Neural cell (in vitro differentiated cells): Measurements from ENCODE around the gene ZBTB42. TPM values are rescaled to one million over a fixed set of nuclear protein-coding genes. Genes with fewer than 3 reads are reported as not detected.
"Not testable (repeated sequence)": the region's sequence is repeated elsewhere in the genome, so short reads cannot be mapped to it uniquely, and the experiment has no call there.

Source experiments
- H2AFZ ChIP-seq: fragments of 200-600, 300-800 bp; sonication (generic), shearing (Covaris generic); 2 replicates; pipeline ENCODE4 v1.6.0; 2014; ENCODE audit warnings: low read depth, mild to moderate bottlenecking, antibody characterized with exemption, low read length, moderate library complexity
- H3F3A ChIP-seq: fragments of 200-600 bp; shearing (Covaris generic); 2 replicates; pipeline ENCODE4 v1.6.1; 2016; ENCODE audit warnings: mild to moderate bottlenecking, moderate library complexity, mixed read lengths, antibody characterized with exemption, low read length; ENCODE audit not compliant: insufficient read depth, poor library complexity, severe bottlenecking
- H3K27ac ChIP-seq: fragments of 200-600, 300-800 bp; sonication (generic), shearing (Covaris generic); 2 replicates; pipeline ENCODE4 v1.5.1; 2014; ENCODE audit warnings: mild to moderate bottlenecking, low read length, moderate library complexity
- H3K27me3 ChIP-seq: fragments of 300-800, 200-600 bp; sonication (generic), shearing (Covaris generic); 2 replicates; pipeline ENCODE4 v1.6.0; 2014; ENCODE audit warnings: mild to moderate bottlenecking, low read depth, low read length, moderate library complexity; ENCODE audit not compliant: insufficient read depth
- H3K36me3 ChIP-seq: fragments of 300-800, 200-600 bp; sonication (generic), shearing (Covaris generic); 2 replicates; pipeline ENCODE4 v1.5.1; 2014; ENCODE audit warnings: mild to moderate bottlenecking, antibody characterized with exemption, low read length, moderate library complexity; ENCODE audit not compliant: insufficient read depth
- H3K4me2 ChIP-seq: fragments of 300-800, 200-600 bp; sonication (generic), shearing (Covaris generic); 2 replicates; pipeline ENCODE4 v1.6.0; 2014; ENCODE audit warnings: mild to moderate bottlenecking, low read length
- H3K4me3 ChIP-seq: fragments of 300-800, 200-600 bp; sonication (generic), shearing (Covaris generic); 2 replicates; pipeline ENCODE4 v1.5.1; 2014; ENCODE audit warnings: mild to moderate bottlenecking, low read length, moderate library complexity
- H3K79me2 ChIP-seq: fragments of 200-600 bp; shearing (Covaris generic); replicated peaks from 2 replicates; pipeline ENCODE4 v1.6.0; 2014; ENCODE audit warnings: mild to moderate bottlenecking, low read length, moderate library complexity; ENCODE audit not compliant: insufficient read depth
- H3K9ac ChIP-seq: fragments of 300-800, 200-600 bp; sonication (generic), shearing (Covaris generic); 2 replicates; pipeline ENCODE4 v1.6.1; 2016; ENCODE audit warnings: mild to moderate bottlenecking, low read length, mixed read lengths
- H3K9me2 ChIP-seq: fragments of 200-600 bp; shearing (Covaris generic); 2 replicates; pipeline ENCODE4 v1.6.1; 2016; ENCODE audit warnings: mild to moderate bottlenecking, low read length, mixed read lengths; ENCODE audit not compliant: insufficient read depth
- H3K9me3 ChIP-seq: fragments of 200-600, 300-800 bp; sonication (generic), shearing (Covaris generic); 2 replicates; pipeline ENCODE4 v1.6.1; 2016; ENCODE audit warnings: mild to moderate bottlenecking, mixed run types, low read length, moderate library complexity, mixed read lengths
- H4K20me1 ChIP-seq: fragments of 200-600 bp; shearing (Covaris generic); 2 replicates; pipeline ENCODE4 v1.6.1; 2016; ENCODE audit warnings: mild to moderate bottlenecking, mixed run types; ENCODE audit not compliant: insufficient read depth
- EP300 ChIP-seq: fragments of 450-650 bp; conservative IDR thresholded peaks from 2 replicates; pipeline ENCODE4 v1.6.1; 2014; ENCODE audit warnings: antibody characterized with exemption, mild to moderate bottlenecking, moderate library complexity; ENCODE audit not compliant: poor library complexity, severe bottlenecking
- EZH2 ChIP-seq: fragments of 200-600, 300-800 bp; shearing (Covaris generic), sonication (generic); IDR thresholded peaks from 2 replicates; pipeline ENCODE4 v1.6.1; 2014; ENCODE audit warnings: antibody characterized with exemption, low read length, borderline replicate concordance, mild to moderate bottlenecking; ENCODE audit not compliant: insufficient read depth, poor library complexity, severe bottlenecking
- MXI1 ChIP-seq: fragments of 450-650 bp; conservative IDR thresholded peaks from 2 replicates; pipeline ENCODE4 v1.6.1; 2014; ENCODE audit warnings: antibody characterized with exemption, mild to moderate bottlenecking; ENCODE audit not compliant: poor library complexity, severe bottlenecking
- POLR2AphosphoS5 ChIP-seq: IDR thresholded peaks from 2 replicates; pipeline ENCODE4 v1.6.1; 2012
- RAD21 ChIP-seq: fragments of 450-650 bp; conservative IDR thresholded peaks from 2 replicates; pipeline ENCODE4 v1.6.1; 2014; ENCODE audit warnings: antibody characterized with exemption, mild to moderate bottlenecking, moderate library complexity
- SMC3 ChIP-seq: fragments of 450-650 bp; conservative IDR thresholded peaks from 2 replicates; pipeline ENCODE4 v1.6.1; 2014; ENCODE audit warnings: antibody characterized with exemption, mild to moderate bottlenecking, moderate library complexity; ENCODE audit not compliant: poor library complexity
- TAF1 ChIP-seq: IDR thresholded peaks from 2 replicates; pipeline ENCODE4 v1.6.1; 2012; ENCODE audit warnings: low read depth
- polyA plus RNA-seq: library from polyadenylated mRNA; depleted of rRNA; stranded (reverse); fragments of >200 nt; gene quantifications from 2 replicates; pipeline ENCODE4 v1.2.3, GENCODE V29; 2014
- TF ChIP-seq, protein P1 (sequence below): IDR thresholded peaks from 2 replicates; pipeline ENCODE4 v1.6.1; 2012; ENCODE audit warnings: borderline replicate concordance
- TF ChIP-seq, protein P2 (sequence below): fragments of 450-650 bp; IDR thresholded peaks from 2 replicates; pipeline ENCODE4 v1.5.1; 2014; ENCODE audit warnings: antibody characterized with exemption, mild to moderate bottlenecking, moderate library complexity; ENCODE audit not compliant: poor library complexity, severe bottlenecking

ZBTB42 gene
- polyA plus RNA-seq, 1 donor from 2014 or later = not detected

DNA sequence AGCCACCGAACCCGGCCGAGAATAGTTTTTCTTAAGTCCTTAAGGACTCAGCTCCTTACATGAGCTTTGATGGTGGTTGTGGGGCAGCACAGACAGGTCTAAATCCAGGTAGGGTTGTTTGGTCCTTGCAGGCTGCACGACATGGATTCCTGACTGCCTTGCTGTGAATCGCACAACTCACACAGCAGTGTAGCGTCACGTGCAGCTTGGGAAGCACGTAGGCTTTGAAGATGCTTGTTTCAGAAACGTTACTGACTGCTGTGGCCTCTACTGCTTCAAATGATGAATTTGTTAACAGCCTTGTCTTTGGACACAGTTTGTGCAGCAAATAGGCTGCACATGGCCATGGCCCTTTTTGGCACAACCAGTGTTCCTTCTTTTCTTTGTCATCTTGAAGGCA is 29.9 kb downstream of the ZBTB42 start:
- Histone ChIP-seq H3K9ac (no peak overlapping the region), H3K36me3 (no peaks in the 10 kb centered on the region), H4K20me1 (no peaks in the 10 kb centered on the region), H3K79me2 (no peaks in the 10 kb centered on the region), H3K9me2 (no peaks in the 10 kb centered on the region), H3K9me3 (no peaks in the 10 kb centered on the region), H3K4me3 (no peak overlapping the region), H3K4me2 (no peak overlapping the region), H3F3A (no peaks in the 10 kb centered on the region), H3K27ac (no peak overlapping the region), H2AFZ (no peak overlapping the region), H3K27me3 (peaks cover 20% of the 10 kb centered on the region)
- TF ChIP-seq EP300 (no peak), POLR2AphosphoS5 (no peak), RAD21 (no peak), TAF1 (no peak), EZH2 (no peak), SMC3 (no peak), MXI1 (no peak)
- TF ChIP-seq, protein P1, sequence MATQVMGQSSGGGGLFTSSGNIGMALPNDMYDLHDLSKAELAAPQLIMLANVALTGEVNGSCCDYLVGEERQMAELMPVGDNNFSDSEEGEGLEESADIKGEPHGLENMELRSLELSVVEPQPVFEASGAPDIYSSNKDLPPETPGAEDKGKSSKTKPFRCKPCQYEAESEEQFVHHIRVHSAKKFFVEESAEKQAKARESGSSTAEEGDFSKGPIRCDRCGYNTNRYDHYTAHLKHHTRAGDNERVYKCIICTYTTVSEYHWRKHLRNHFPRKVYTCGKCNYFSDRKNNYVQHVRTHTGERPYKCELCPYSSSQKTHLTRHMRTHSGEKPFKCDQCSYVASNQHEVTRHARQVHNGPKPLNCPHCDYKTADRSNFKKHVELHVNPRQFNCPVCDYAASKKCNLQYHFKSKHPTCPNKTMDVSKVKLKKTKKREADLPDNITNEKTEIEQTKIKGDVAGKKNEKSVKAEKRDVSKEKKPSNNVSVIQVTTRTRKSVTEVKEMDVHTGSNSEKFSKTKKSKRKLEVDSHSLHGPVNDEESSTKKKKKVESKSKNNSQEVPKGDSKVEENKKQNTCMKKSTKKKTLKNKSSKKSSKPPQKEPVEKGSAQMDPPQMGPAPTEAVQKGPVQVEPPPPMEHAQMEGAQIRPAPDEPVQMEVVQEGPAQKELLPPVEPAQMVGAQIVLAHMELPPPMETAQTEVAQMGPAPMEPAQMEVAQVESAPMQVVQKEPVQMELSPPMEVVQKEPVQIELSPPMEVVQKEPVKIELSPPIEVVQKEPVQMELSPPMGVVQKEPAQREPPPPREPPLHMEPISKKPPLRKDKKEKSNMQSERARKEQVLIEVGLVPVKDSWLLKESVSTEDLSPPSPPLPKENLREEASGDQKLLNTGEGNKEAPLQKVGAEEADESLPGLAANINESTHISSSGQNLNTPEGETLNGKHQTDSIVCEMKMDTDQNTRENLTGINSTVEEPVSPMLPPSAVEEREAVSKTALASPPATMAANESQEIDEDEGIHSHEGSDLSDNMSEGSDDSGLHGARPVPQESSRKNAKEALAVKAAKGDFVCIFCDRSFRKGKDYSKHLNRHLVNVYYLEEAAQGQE = no peak
- TF ChIP-seq, protein P2, sequence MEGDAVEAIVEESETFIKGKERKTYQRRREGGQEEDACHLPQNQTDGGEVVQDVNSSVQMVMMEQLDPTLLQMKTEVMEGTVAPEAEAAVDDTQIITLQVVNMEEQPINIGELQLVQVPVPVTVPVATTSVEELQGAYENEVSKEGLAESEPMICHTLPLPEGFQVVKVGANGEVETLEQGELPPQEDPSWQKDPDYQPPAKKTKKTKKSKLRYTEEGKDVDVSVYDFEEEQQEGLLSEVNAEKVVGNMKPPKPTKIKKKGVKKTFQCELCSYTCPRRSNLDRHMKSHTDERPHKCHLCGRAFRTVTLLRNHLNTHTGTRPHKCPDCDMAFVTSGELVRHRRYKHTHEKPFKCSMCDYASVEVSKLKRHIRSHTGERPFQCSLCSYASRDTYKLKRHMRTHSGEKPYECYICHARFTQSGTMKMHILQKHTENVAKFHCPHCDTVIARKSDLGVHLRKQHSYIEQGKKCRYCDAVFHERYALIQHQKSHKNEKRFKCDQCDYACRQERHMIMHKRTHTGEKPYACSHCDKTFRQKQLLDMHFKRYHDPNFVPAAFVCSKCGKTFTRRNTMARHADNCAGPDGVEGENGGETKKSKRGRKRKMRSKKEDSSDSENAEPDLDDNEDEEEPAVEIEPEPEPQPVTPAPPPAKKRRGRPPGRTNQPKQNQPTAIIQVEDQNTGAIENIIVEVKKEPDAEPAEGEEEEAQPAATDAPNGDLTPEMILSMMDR = no peak

DNA sequence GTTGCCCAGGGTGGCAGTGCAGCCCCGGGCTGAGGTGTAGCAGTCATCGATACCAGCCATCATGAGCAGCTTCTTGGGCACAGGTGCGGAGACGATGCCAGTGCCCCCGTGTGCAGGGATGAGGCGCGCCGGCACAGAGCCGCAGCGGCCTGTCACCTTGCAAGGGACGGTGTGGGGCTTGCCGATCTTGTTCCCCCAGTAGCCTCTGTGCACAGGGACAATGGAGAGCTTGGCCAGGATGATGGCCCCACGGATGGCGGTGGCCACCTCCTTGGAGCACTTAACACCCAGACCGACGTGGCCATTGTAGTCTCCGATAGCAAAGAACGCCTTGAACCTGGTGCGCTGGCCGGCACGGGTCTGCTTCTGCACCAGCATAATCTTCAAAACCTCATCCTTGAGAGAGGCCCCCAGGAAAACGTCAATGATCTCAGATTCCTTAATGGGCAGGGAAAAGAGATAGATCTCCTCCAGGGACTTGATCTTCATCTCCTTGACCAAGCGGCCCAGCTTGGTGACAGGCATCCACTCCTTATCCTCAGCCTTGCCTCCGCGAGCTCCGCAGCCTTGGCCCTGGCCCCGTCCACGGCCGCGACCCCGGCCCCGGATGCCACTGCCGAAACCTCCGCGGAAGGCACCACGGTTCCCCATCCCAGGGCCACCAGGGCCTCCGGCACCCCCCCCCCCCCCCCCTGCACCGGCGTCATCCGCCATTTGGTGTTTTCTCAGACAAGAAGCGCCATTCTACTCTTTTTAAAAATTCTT is 35.5 kb downstream of the ZBTB42 start:
- H3K27me3 ChIP-seq, H3K9me2 ChIP-seq, H3K79me2 ChIP-seq, H3K27ac ChIP-seq, H3K9ac ChIP-seq, H3K36me3 ChIP-seq, H3K4me2 ChIP-seq, H3F3A ChIP-seq, H3K9me3 ChIP-seq, H4K20me1 ChIP-seq, H3K4me3 ChIP-seq, H2AFZ ChIP-seq: not testable (repeated sequence)

DNA sequence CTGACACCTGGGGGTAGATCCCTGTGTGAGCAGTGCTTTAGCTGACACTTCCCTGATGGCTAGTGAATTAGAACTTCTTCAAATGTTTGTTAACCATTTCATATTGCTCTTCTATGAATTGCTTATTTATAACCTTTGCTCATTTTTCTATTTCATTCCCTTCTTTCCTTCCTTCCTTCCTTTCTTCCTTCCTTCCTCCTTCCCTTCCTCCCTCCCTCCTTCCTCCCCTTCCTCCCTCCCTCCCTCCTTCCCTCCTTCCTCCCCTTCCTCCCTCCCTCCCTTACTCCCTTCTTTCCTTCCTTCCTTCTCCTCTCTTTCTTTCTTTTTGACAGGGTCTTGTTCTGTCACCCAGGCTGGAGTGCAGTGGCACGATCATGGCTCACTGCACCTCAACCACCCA is 40.8 kb downstream of the ZBTB42 start:
- Histone ChIP-seq H2AFZ (no peak overlapping the region), H4K20me1 (no peaks in the 10 kb centered on the region), H3K4me3 (no peak overlapping the region), H3K9me2 (no peaks in the 10 kb centered on the region), H3K79me2 (no peaks in the 10 kb centered on the region), H3K36me3 (no peaks in the 10 kb centered on the region), H3K9me3 (no peaks in the 10 kb centered on the region), H3K27ac (no peak overlapping the region), H3F3A (no peaks in the 10 kb centered on the region), H3K27me3 (peaks cover 53% of the 10 kb centered on the region), H3K9ac (no peak overlapping the region), H3K4me2 (no peak overlapping the region)
- no peak for TF ChIP-seq SMC3
- TF ChIP-seq RAD21 = no peak
- no peak for TF ChIP-seq TAF1
- TF ChIP-seq EP300 = no peak
- TF ChIP-seq MXI1 = no peak
- no peak for TF ChIP-seq EZH2
- TF ChIP-seq, protein P1 = no peak
- no peak for TF ChIP-seq POLR2AphosphoS5
- TF ChIP-seq, protein P2 = no peak
